Panc1 (cell line): ENCODE data around the gene PTGDS. TPM values are rescaled to one million over a fixed set of nuclear protein-coding genes. Genes with fewer than 3 reads are reported as not detected.

Experiments
- ATAC-seq: fragments of 200-7000 bp; cut with Tn5 transposase; 2 replicates; pipeline ENCODE4 v1.9.1; 2020; ENCODE audit warnings: mild to moderate bottlenecking, moderate library complexity
- BruUV-seq: library from RNA; stranded (reverse); fragments of 400-500 nt; replicated peaks from 2 replicates; lab custom pipeline; 2021; lab: Mats Ljungman, UMichigan
- CTCF ChIA-PET: fragments of 300-600 bp; sonication (Branson Sonifier 250); formaldehyde crosslinking; loops from one replicate; lab custom pipeline; 2022; ENCODE audit warnings: antibody characterized with exemption; lab: Charles Lee
- POLR2A ChIA-PET: fragments of 300-600 bp; sonication (Branson Sonifier 250); formaldehyde crosslinking; loops from one replicate; lab custom pipeline; 2022; ENCODE audit warnings: antibody characterized with exemption; lab: Charles Lee
- DNase-seq: peaks from one replicate; pipeline ENCODE4 v3.0.0-alpha.2; 2010; ENCODE audit warnings: low read depth, low spot score
- H3K27ac ChIP-seq: 2 replicates; pipeline ENCODE4 v1.5.1; 2011; ENCODE audit warnings: mild to moderate bottlenecking, low read length, inconsistent platforms
- H3K27me3 ChIP-seq: fragments of 200-500 bp; sonication (Bioruptor generic); 2 replicates; pipeline ENCODE4 v1.6.0; 2014; ENCODE audit warnings: low read length, inconsistent platforms; ENCODE audit not compliant: control insufficient read depth, insufficient read depth
- H3K36me3 ChIP-seq: fragments of 200-500 bp; sonication (Bioruptor generic); 2 replicates; pipeline ENCODE4 v1.5.1; 2014; ENCODE audit warnings: inconsistent platforms, mild to moderate bottlenecking, low read length, moderate library complexity; ENCODE audit not compliant: control insufficient read depth, insufficient read depth
- H3K4me1 ChIP-seq: 2 replicates; pipeline ENCODE4 v1.5.1; 2011; ENCODE audit warnings: inconsistent platforms, mild to moderate bottlenecking, low read length, moderate library complexity; ENCODE audit not compliant: control insufficient read depth, insufficient read depth
- H3K4me3 ChIP-seq, 2 experiments: 2 replicates each; pipeline ENCODE4 v1.5.1; 2011 to 2012; ENCODE audit warnings: low read depth in 2 of 2, low read length in 2 of 2, mild to moderate bottlenecking in 2 of 2, inconsistent platforms in 1 of 2, moderate library complexity in 1 of 2
- H3K9me3 ChIP-seq: fragments of 200-500 bp; sonication (Bioruptor generic); 2 replicates; pipeline ENCODE4 v1.5.1; 2014; ENCODE audit warnings: low read depth, mild to moderate bottlenecking, inconsistent platforms, low read length, moderate library complexity; ENCODE audit not compliant: control insufficient read depth, insufficient read depth
- POLR2AphosphoS5 ChIP-seq: IDR thresholded peaks from 2 replicates; pipeline ENCODE4 v1.6.1; 2012; ENCODE audit warnings: mild to moderate bottlenecking, low read depth, low read length, moderate library complexity
- REST ChIP-seq, 2 experiments: IDR thresholded peaks; 2 replicates each; pipeline ENCODE4 v1.6.1; 2011 to 2012; ENCODE audit warnings: low read depth in 2 of 2, control low read depth in 1 of 2, low read length in 1 of 2, mild to moderate bottlenecking in 1 of 2, moderate library complexity in 1 of 2; ENCODE audit not compliant: insufficient read depth in 1 of 2
- SIN3A ChIP-seq: IDR thresholded peaks from 2 replicates; pipeline ENCODE4 v1.6.1; 2012; ENCODE audit warnings: low read depth, mild to moderate bottlenecking, low read length, moderate library complexity, borderline replicate concordance; ENCODE audit not compliant: insufficient read depth
- TCF7L2 ChIP-seq: IDR thresholded peaks from 2 replicates; pipeline ENCODE4 v1.6.1; 2011; ENCODE audit warnings: mild to moderate bottlenecking, low read depth, low read length, inconsistent platforms
- in situ Hi-C: cut with HindIII; loops from 2 replicates; pipeline ENCODE4 v1.10.0; 2016; ENCODE audit warnings: low sequenced_read_pairs, low pct_unique_long_range_greater_than_20kb
- intact Hi-C: fragments of 100-400 bp; cut with micrococcal nuclease; formaldehyde crosslinking; loops from one replicate; pipeline ENCODE4 v1.10.0; 2022; ENCODE audit not compliant: unreplicated experiment
- total RNA-seq: library from RNA; stranded (reverse); gene quantifications from one replicate; pipeline ENCODE4 v1.2.1, GENCODE V29; 2021; ENCODE audit not compliant: unreplicated experiment
- TF ChIP-seq, protein P1 (sequence below): fragments of 450-650 bp; IDR thresholded peaks from 2 replicates; pipeline ENCODE4 v1.5.1; 2017; ENCODE audit warnings: mild to moderate bottlenecking

Gene PTGDS
- total RNA-seq, 1 experiment from 2014 or later: 13.7 TPM

GRCh38 chr9:136964171-136964689 is 13.1 kb upstream of the PTGDS start:
- TF ChIP-seq SIN3A (no peak), TCF7L2 (no peak), REST (IDR thresholded peaks at IDR 0.05; ENCODE audit: insufficient read depth in 1 of 2, low read depth in 2 of 2, low read length in 1 of 2) (no peak), POLR2AphosphoS5 (no peak)
- TF ChIP-seq, protein P1, sequence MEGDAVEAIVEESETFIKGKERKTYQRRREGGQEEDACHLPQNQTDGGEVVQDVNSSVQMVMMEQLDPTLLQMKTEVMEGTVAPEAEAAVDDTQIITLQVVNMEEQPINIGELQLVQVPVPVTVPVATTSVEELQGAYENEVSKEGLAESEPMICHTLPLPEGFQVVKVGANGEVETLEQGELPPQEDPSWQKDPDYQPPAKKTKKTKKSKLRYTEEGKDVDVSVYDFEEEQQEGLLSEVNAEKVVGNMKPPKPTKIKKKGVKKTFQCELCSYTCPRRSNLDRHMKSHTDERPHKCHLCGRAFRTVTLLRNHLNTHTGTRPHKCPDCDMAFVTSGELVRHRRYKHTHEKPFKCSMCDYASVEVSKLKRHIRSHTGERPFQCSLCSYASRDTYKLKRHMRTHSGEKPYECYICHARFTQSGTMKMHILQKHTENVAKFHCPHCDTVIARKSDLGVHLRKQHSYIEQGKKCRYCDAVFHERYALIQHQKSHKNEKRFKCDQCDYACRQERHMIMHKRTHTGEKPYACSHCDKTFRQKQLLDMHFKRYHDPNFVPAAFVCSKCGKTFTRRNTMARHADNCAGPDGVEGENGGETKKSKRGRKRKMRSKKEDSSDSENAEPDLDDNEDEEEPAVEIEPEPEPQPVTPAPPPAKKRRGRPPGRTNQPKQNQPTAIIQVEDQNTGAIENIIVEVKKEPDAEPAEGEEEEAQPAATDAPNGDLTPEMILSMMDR: no peak
- Histone ChIP-seq H3K4me3 (no peak overlapping the region), H3K27me3 (no peaks in the 10 kb centered on the region), H3K27ac (no peak overlapping the region), H3K36me3 (no peaks in the 10 kb centered on the region), H3K4me1 (peaks cover 5% of the 10 kb centered on the region; the same call in 1 of the 2 replicates), H3K9me3 (no peaks in the 10 kb centered on the region)
- POLR2A ChIA-PET: no interaction called here
- no TSS peak for BruUV-seq
- DNase-seq (no peak), ATAC-seq (0 out of 2 replicates have a peak, but pooled peaks have one; percentile 10)
- CTCF ChIA-PET: interaction anchor here (0.6 kb wide), 2 partner anchors 12 to 13 kb away, joined by 6 to 8 read pairs; no protein-coding TSS in a partner anchor
- in situ Hi-C loops (no loop called here), intact Hi-C loops (no loop called here)

GRCh38 chr9:136964833-136965422 is 12.4 kb upstream of the PTGDS start:
- H3K9me3 ChIP-seq: no peaks in the 10 kb centered on the region
- POLR2A ChIA-PET: interaction anchor here (0.6 kb wide), 1 partner anchor 485 kb away, joined by 4 read pairs; no protein-coding TSS in a partner anchor
- no peak overlapping the region for H3K27ac ChIP-seq
- BruUV-seq: no TSS peak
- in situ Hi-C loops: no loop called here
- no peaks in the 10 kb centered on the region for H3K27me3 ChIP-seq
- H3K36me3 ChIP-seq: no peaks in the 10 kb centered on the region
- TF ChIP-seq POLR2AphosphoS5: no peak
- no peak for TF ChIP-seq REST (IDR thresholded peaks at IDR 0.05; ENCODE audit: insufficient read depth in 1 of 2, low read depth in 2 of 2, low read length in 1 of 2)
- TF ChIP-seq, protein P1: no peak
- no peak for TF ChIP-seq SIN3A
- no peak for TF ChIP-seq TCF7L2
- H3K4me3 ChIP-seq: no peak overlapping the region
- no peak for DNase-seq
- no peak for ATAC-seq
- CTCF ChIA-PET: interaction anchor here (0.6 kb wide), 2 partner anchors 13 to 14 kb away, joined by 6 to 8 read pairs; no protein-coding TSS in a partner anchor
- intact Hi-C loops: no loop called here
- H3K4me1 ChIP-seq: peaks cover 5% of the 10 kb centered on the region; the same call in 1 of the 2 replicates
